ENCODE results near the gene BCR.

BCR gene

DNA sequence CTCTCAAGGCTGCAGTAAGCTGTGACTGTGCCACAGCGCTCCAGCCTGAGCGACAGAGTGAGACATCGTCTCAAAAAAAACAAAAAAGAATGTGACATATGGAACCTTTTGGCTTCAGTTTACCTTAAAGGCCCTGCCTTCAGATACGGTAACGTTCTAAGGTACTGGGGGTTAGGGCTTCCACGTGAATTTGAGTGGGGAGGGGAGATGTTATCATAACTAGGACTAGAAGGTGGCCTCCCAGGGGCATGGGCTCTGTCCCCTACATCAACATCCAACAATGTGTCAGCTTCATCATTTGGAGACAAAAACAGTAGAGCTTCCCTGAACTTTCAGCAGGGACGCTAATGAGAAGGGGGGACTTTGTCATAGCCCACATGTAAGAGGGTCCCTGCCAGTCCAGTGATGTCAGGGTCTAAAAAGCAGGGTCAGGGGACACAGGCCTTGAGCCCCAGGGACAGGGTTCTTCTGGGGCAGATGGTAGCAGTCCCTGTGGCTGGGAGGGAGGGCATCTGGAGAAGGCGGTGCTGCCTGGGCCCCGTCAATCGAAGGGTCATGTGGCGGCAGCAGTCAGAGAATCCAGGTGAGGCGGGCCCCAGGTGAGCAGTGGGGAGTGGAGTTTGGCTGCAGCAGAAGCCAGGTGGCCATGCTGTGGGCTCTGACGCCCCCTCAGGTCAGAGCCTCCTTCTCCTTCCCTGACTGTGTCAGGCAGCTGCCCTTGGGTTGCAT, 79.8 kb downstream of the BCR start:
- Histone ChIP-seq H3K27me3 (ENCODE audit: control insufficient read depth in 1 of 2, insufficient read depth in 2 of 2, low read length in 2 of 2) (no peaks in the 10 kb centered on the region), H3K27ac (ENCODE audit: low read length) (no peak overlapping the region), H3K4me3 (ENCODE audit: low read length in 2 of 2) (no peak overlapping the region), H3K9ac (ENCODE audit: low read length in 2 of 2) (no peak overlapping the region), H3K36me3 (ENCODE audit: control insufficient read depth in 2 of 2, insufficient read depth in 2 of 2, low read length in 2 of 2) (peaks cover 25 to 37% of the 10 kb centered on the region in 2 donors), H3K9me3 (ENCODE audit: control insufficient read depth in 2 of 2, low read length in 2 of 2) (no peaks in the 10 kb centered on the region), H3K4me1 (ENCODE audit: control insufficient read depth, insufficient read depth, low read length) (peaks cover 26% of the 10 kb centered on the region)

GRCh38 chr22:23260645-23261581, 80.6 kb downstream of the BCR start:
- H3K9me3 ChIP-seq (ENCODE audit: control insufficient read depth in 2 of 2, low read length in 2 of 2), result no peaks in the 10 kb centered on the region
- no peak overlapping the region for H3K27ac ChIP-seq (ENCODE audit: low read length)
- no peak overlapping the region for H3K4me3 ChIP-seq (ENCODE audit: low read length in 2 of 2)
- peaks cover 24% of the 10 kb centered on the region for H3K4me1 ChIP-seq (ENCODE audit: control insufficient read depth, insufficient read depth, low read length)
- no peaks in the 10 kb centered on the region for H3K27me3 ChIP-seq (ENCODE audit: control insufficient read depth in 1 of 2, insufficient read depth in 2 of 2, low read length in 2 of 2)
- H3K9ac ChIP-seq (ENCODE audit: low read length in 2 of 2), result no peak overlapping the region
- peaks cover 25 to 35% of the 10 kb centered on the region in 2 donors for H3K36me3 ChIP-seq (ENCODE audit: control insufficient read depth in 2 of 2, insufficient read depth in 2 of 2, low read length in 2 of 2)

- Histone ChIP-seq H3K9me3 (ENCODE audit: control insufficient read depth in 2 of 2, low read length in 2 of 2) (no peaks in the 10 kb centered on the region), H3K27ac (ENCODE audit: low read length) (no peak overlapping the region), H3K4me1 (ENCODE audit: control insufficient read depth, insufficient read depth, low read length) (peaks cover 13% of the 10 kb centered on the region), H3K36me3 (ENCODE audit: control insufficient read depth in 2 of 2, insufficient read depth in 2 of 2, low read length in 2 of 2) (peaks cover 25 to 37% of the 10 kb centered on the region in 2 donors), H3K9ac (ENCODE audit: low read length in 2 of 2) (no peak overlapping the region), H3K4me3 (ENCODE audit: low read length in 2 of 2) (no peak overlapping the region), H3K27me3 (ENCODE audit: control insufficient read depth in 1 of 2, insufficient read depth in 2 of 2, low read length in 2 of 2) (no peaks in the 10 kb centered on the region)
Measured at GRCh38 chr22:23261900-23262450, 81.7 kb downstream of the BCR start.

DNA sequence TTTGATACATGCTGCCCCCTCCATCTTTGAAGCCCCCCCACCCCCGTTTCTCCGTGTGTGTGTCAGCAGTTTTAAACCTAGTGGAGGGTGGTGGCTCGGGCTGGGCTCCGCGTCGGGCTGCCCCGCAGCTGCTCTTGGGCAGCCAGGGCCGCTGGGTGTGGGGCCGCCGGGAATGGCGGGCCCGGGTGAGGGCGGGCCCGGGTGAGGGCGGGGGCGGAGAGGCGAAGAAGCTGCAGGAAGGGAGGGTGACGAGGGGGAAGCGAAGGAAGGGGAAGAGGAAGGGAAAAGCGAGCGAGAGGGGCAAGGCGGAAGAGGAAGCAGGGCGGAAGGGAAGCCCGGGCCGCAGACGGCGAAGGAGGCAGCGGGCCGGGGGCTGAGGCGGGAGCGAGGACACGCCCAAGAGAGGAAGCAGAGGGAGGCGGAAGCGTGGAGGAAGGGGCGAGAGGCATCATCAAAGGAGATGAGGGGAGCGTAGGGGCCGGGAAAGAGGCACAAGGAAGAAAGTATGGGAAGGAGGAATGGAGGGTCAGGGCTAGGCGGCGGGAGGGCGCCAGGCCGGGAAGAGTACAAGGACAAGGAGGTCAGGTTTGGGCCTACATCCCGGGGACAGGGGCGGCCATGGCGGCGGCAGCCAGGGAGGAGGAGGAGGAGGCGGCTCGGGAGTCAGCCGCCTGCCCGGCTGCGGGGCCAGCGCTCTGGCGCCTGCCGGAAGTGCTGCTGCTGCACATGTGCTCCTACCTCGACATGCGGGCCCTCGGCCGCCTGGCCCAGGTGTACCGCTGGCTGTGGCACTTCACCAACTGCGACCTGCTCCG, 82.4 kb downstream of the BCR start:
- H3K4me3 ChIP-seq (ENCODE audit: low read length in 2 of 2), result no peak overlapping the region
- H3K36me3 ChIP-seq (ENCODE audit: control insufficient read depth in 2 of 2, insufficient read depth in 2 of 2, low read length in 2 of 2), result peaks cover 25 to 43% of the 10 kb centered on the region in 2 donors
- no peak overlapping the region for H3K9ac ChIP-seq (ENCODE audit: low read length in 2 of 2)
- H3K4me1 ChIP-seq (ENCODE audit: control insufficient read depth, insufficient read depth, low read length), result peaks cover 6% of the 10 kb centered on the region
- no peaks in the 10 kb centered on the region for H3K9me3 ChIP-seq (ENCODE audit: control insufficient read depth in 2 of 2, low read length in 2 of 2)
- no peaks in the 10 kb centered on the region for H3K27me3 ChIP-seq (ENCODE audit: control insufficient read depth in 1 of 2, insufficient read depth in 2 of 2, low read length in 2 of 2)
- no peak overlapping the region for H3K27ac ChIP-seq (ENCODE audit: low read length)

DNA sequence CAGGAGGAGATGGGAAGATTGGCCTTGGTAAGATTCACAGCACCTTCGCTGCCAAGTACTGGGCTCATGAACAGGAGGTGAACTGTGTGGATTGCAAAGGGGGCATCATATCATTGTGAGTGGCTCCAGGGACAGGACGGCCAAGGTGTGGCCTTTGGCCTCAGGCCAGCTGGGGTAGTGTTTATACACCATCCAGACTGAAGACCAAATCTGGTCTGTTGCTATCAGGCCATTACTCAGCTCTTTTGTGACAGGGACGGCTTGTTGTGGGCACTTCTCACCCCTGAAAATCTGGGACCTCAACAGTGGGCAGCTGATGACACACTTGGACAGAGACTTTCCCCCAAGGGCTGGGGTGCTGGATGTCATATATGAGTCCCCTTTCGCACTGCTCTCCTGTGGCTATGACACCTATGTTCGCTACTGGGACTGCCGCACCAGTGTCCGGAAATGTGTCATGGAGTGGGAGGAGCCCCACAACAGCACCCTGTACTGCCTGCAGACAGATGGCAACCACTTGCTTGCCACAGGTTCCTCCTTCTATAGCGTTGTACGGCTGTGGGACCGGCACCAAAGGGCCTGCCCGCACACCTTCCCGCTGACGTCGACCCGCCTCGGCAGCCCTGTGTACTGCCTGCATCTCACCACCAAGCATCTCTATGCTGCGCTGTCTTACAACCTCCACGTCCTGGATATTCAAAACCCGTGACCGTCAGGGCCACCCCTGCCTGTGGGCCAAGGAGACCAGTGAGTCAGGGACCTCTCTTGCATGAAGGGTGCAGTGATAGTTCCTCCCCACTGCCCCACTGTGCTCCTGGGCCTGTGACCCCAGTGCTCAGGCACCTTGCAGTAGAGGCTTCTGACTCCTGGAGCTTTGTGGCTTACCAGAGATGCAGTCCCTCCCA, 83.6 kb downstream of the BCR start:
- no peak overlapping the region for H3K27ac ChIP-seq (ENCODE audit: low read length)
- H3K9ac ChIP-seq (ENCODE audit: low read length in 2 of 2), result no peak overlapping the region
- no peaks in the 10 kb centered on the region for H3K27me3 ChIP-seq (ENCODE audit: control insufficient read depth in 1 of 2, insufficient read depth in 2 of 2, low read length in 2 of 2)
- H3K4me1 ChIP-seq (ENCODE audit: control insufficient read depth, insufficient read depth, low read length), result peaks cover 2% of the 10 kb centered on the region
- peaks cover 31 to 49% of the 10 kb centered on the region in 2 donors for H3K36me3 ChIP-seq (ENCODE audit: control insufficient read depth in 2 of 2, insufficient read depth in 2 of 2, low read length in 2 of 2)
- H3K4me3 ChIP-seq (ENCODE audit: low read length in 2 of 2), result no peak overlapping the region
- H3K9me3 ChIP-seq (ENCODE audit: control insufficient read depth in 2 of 2, low read length in 2 of 2), result no peaks in the 10 kb centered on the region

GRCh38 chr22:23264610-23265367, 84.5 kb downstream of the BCR start:
- no peak overlapping the region for H3K27ac ChIP-seq (ENCODE audit: low read length)
- peaks cover 5% of the 10 kb centered on the region for H3K4me1 ChIP-seq (ENCODE audit: control insufficient read depth, insufficient read depth, low read length)
- H3K9ac ChIP-seq (ENCODE audit: low read length in 2 of 2), result no peak overlapping the region
- peaks cover 34 to 49% of the 10 kb centered on the region in 2 donors for H3K36me3 ChIP-seq (ENCODE audit: control insufficient read depth in 2 of 2, insufficient read depth in 2 of 2, low read length in 2 of 2)
- H3K9me3 ChIP-seq (ENCODE audit: control insufficient read depth in 2 of 2, low read length in 2 of 2), result no peaks in the 10 kb centered on the region
- H3K4me3 ChIP-seq (ENCODE audit: low read length in 2 of 2), result no peak overlapping the region
- no peaks in the 10 kb centered on the region for H3K27me3 ChIP-seq (ENCODE audit: control insufficient read depth in 1 of 2, insufficient read depth in 2 of 2, low read length in 2 of 2)

DNA sequence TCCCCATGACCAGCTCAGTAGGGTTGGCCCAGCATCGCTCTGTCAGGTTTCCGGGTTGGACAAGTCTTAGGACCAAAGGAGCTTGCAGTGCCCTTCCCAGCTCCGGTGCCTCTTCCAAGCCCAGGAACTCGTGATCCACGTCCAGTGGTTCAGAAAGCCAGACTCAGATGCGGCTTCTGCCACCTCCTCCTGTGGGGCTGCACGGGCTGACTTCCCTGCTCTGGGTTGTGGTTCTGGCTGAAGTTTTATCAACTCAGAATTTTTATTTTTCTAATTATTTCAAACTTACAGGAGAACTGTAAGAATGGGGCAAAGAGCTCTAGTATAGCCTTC, 85.0 kb downstream of the BCR start:
- peaks cover 9% of the 10 kb centered on the region for H3K4me1 ChIP-seq (ENCODE audit: control insufficient read depth, insufficient read depth, low read length)
- peaks cover 34 to 49% of the 10 kb centered on the region in 2 donors for H3K36me3 ChIP-seq (ENCODE audit: control insufficient read depth in 2 of 2, insufficient read depth in 2 of 2, low read length in 2 of 2)
- H3K9ac ChIP-seq (ENCODE audit: low read length in 2 of 2), result no peak overlapping the region
- no peak overlapping the region for H3K27ac ChIP-seq (ENCODE audit: low read length)
- H3K9me3 ChIP-seq (ENCODE audit: control insufficient read depth in 2 of 2, low read length in 2 of 2), result no peaks in the 10 kb centered on the region
- H3K27me3 ChIP-seq (ENCODE audit: control insufficient read depth in 1 of 2, insufficient read depth in 2 of 2, low read length in 2 of 2), result no peaks in the 10 kb centered on the region
- H3K4me3 ChIP-seq (ENCODE audit: low read length in 2 of 2), result no peak overlapping the region

- H3K9ac ChIP-seq (ENCODE audit: low read length in 2 of 2), result no peak overlapping the region
- H3K9me3 ChIP-seq (ENCODE audit: control insufficient read depth in 2 of 2, low read length in 2 of 2), result no peaks in the 10 kb centered on the region
- H3K4me1 ChIP-seq (ENCODE audit: control insufficient read depth, insufficient read depth, low read length), result peaks cover 20% of the 10 kb centered on the region
- H3K27me3 ChIP-seq (ENCODE audit: control insufficient read depth in 1 of 2, insufficient read depth in 2 of 2, low read length in 2 of 2), result no peaks in the 10 kb centered on the region
- H3K4me3 ChIP-seq (ENCODE audit: low read length in 2 of 2), result no peak overlapping the region
- H3K27ac ChIP-seq (ENCODE audit: low read length), result no peak overlapping the region
- H3K36me3 ChIP-seq (ENCODE audit: control insufficient read depth in 2 of 2, insufficient read depth in 2 of 2, low read length in 2 of 2), result peaks cover 30 to 50% of the 10 kb centered on the region in 2 donors
Measured at GRCh38 chr22:23266780-23267179, 86.5 kb downstream of the BCR start.

DNA sequence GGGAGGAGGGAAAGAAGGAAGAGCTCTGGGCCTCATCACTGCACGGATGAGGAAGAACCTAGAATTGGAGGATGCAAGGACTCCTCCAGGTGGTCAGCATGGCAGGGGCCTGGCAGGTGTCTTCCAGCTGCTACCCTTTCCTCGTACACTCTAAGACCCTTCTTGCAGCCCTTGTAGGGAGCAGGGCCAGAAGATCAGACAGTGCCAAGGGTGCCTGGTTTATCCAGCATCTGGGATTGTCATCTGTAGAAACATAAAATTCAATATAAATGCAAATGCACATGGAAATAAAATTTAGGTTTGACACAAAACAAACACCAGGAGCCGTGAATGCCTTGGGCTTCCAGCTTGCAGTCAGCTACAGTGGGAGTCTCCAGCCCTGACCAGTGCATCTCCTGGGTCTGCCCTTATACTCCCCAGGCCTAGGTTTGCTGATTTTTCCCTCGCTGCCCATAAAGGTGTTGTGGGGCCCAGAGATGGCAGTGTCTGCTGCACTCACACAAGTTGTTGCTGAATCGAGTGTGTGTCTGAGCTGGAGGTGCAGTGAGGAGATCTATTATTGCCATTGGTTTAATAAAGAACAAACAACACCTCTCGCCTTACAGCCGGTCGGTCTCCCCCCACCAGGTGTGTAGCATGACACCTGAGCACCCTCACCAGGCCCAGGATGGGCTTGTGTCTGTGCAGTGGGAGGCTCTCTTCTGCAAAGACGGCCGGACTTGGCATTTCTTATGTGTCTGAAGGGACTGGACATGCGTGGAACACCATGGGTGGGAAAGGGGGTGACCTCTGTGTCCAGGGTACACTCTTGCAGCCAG, 87.1 kb downstream of the BCR start:
- Histone ChIP-seq H3K27ac (ENCODE audit: low read length) (no peak overlapping the region), H3K9me3 (ENCODE audit: control insufficient read depth in 2 of 2, low read length in 2 of 2) (no peaks in the 10 kb centered on the region), H3K9ac (ENCODE audit: low read length in 2 of 2) (no peak overlapping the region), H3K4me3 (ENCODE audit: low read length in 2 of 2) (no peak overlapping the region), H3K27me3 (ENCODE audit: control insufficient read depth in 1 of 2, insufficient read depth in 2 of 2, low read length in 2 of 2) (no peaks in the 10 kb centered on the region), H3K4me1 (ENCODE audit: control insufficient read depth, insufficient read depth, low read length) (peaks cover 20% of the 10 kb centered on the region), H3K36me3 (ENCODE audit: control insufficient read depth in 2 of 2, insufficient read depth in 2 of 2, low read length in 2 of 2) (peaks cover 28 to 50% of the 10 kb centered on the region in 2 donors)

Data from stomach smooth muscle (tissue), 2 donors.